ENCODE data around the gene CHTF18.
"Not testable (repeated sequence)": the region's sequence is repeated elsewhere in the genome, so short reads cannot be mapped to it uniquely, and the experiment has no call there.

The CHTF18 gene

GRCh38 chr16:832652-833336 is 44.4 kb downstream of the CHTF18 start:
- no peak for DNase-seq

- no peak for DNase-seq
These were observed 45.0 kb downstream of the CHTF18 start for GRCh38 chr16:833411-833810.

GRCh38 chr16:835373-835772 is 47.0 kb downstream of the CHTF18 start:
- DNase-seq = no peak

- DNase-seq = no peak
These were observed 47.8 kb downstream of the CHTF18 start for GRCh38 chr16:836221-836620.

- DNase-seq = not testable (repeated sequence)
These were observed 48.4 kb downstream of the CHTF18 start for GRCh38 chr16:836822-837221.

GRCh38 chr16:838741-839140 is 50.3 kb downstream of the CHTF18 start:
- no peak for DNase-seq

- no peak for DNase-seq
These were observed 51.4 kb downstream of the CHTF18 start for GRCh38 chr16:839643-840408.

GRCh38 chr16:840561-841454 is 52.4 kb downstream of the CHTF18 start:
- DNase-seq = no peak

GRCh38 chr16:841455-842060 is 53.1 kb downstream of the CHTF18 start:
- no peak for DNase-seq

- no peak for DNase-seq
These were observed 53.6 kb downstream of the CHTF18 start for GRCh38 chr16:842061-842476.

GRCh38 chr16:842711-843560 is 54.5 kb downstream of the CHTF18 start:
- DNase-seq = no peak

GRCh38 chr16:843771-844170 is 55.4 kb downstream of the CHTF18 start:
- no peak for DNase-seq

GRCh38 chr16:844638-845350 is 56.4 kb downstream of the CHTF18 start:
- no peak for DNase-seq

GRCh38 chr16:845351-845745 is 56.9 kb downstream of the CHTF18 start:
- no peak for DNase-seq

GRCh38 chr16:847151-847550 is 58.7 kb downstream of the CHTF18 start:
- no peak for DNase-seq

All from NCI-H1694 (cell line).